ENCODE measurements around the gene CMBL. TPM values are rescaled to one million over a fixed set of nuclear protein-coding genes. Genes with fewer than 3 reads are reported as not detected.
"Not testable (repeated sequence)": the region's sequence is repeated elsewhere in the genome, so short reads cannot be mapped to it uniquely, and the experiment has no call there.

The CMBL gene
- total RNA-seq, 2 donors from 2014 or later, result 3.4 to 7.8 TPM

DNA sequence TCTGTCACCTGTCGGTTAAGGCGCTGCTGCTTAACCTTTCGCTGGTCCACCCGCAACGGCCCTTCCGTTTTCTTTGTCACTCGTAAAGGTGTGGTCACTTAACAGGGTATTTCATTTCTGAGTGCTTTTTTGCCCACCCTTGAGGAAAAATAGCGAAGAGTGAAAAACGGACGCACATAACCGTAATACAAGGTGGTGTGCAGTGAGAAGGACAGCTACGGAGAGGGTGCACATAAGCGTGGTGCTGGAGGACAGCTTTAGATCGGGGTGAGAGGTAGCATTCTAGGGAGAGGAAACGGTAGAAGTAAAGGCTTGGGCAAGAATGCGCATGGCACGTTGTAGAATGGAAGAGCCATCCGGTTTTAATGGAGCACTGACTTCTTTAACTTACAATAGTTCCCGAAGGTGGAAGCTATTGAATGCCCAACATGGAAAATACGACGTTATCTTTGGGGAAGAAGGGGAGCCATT is 56.9 kb downstream of the CMBL start:
- DNase-seq (ENCODE audit: low spot score), result no peak
- Histone ChIP-seq H3K27me3 (replicated peaks; ENCODE audit: insufficient read depth) (no peaks in the 10 kb centered on the region), H3K4me1 (ENCODE audit: control insufficient read depth in 1 of 2, low read depth in 2 of 2) (peaks cover 15 to 24% of the 10 kb centered on the region in 2 donors), H3K9me3 (no peaks in the 10 kb centered on the region), H3K36me3 (peaks cover 2% of the 10 kb centered on the region), H3K27ac (peak overlapping the region in 1 of 2 donors; percentile 74), H3K4me3 (peak overlapping the region; percentile 93)
- ATAC-seq (ENCODE audit: insufficient number of reproducible peaks, low FRiP score, low read depth), result no peak
- no peak for TF ChIP-seq CTCF (IDR thresholded peaks at IDR 0.05)

GRCh38 chr5:10249948-10250805 is 57.5 kb downstream of the CMBL start, which contains the start of gene CCT5:
Gene CCT5, plus strand, starts transcription at chr5:10250280. Its CDS starts 61 bp downstream, at chr5:10250341.
- peak within 1 kb of the TSS; percentile 74 to 95 for H3K27ac ChIP-seq
- DNase-seq (ENCODE audit: low spot score) (peak; percentile 67), ATAC-seq (ENCODE audit: insufficient number of reproducible peaks, low FRiP score, low read depth) (peak; percentile 98)
- H3K4me3 ChIP-seq, result peak within 1 kb of the TSS; percentile 93
- H3K9me3 ChIP-seq, result no peaks in the 10 kb centered on the region
- H3K27me3 ChIP-seq (replicated peaks; ENCODE audit: insufficient read depth), result no peaks in the 10 kb centered on the region
- H3K36me3 ChIP-seq, result no peaks in the 10 kb centered on the region
- no peak for TF ChIP-seq CTCF (IDR thresholded peaks at IDR 0.05)
- H3K4me1 ChIP-seq (ENCODE audit: control insufficient read depth in 1 of 2, low read depth in 2 of 2), result peaks cover 15 to 24% of the 10 kb centered on the region in 2 donors

DNA sequence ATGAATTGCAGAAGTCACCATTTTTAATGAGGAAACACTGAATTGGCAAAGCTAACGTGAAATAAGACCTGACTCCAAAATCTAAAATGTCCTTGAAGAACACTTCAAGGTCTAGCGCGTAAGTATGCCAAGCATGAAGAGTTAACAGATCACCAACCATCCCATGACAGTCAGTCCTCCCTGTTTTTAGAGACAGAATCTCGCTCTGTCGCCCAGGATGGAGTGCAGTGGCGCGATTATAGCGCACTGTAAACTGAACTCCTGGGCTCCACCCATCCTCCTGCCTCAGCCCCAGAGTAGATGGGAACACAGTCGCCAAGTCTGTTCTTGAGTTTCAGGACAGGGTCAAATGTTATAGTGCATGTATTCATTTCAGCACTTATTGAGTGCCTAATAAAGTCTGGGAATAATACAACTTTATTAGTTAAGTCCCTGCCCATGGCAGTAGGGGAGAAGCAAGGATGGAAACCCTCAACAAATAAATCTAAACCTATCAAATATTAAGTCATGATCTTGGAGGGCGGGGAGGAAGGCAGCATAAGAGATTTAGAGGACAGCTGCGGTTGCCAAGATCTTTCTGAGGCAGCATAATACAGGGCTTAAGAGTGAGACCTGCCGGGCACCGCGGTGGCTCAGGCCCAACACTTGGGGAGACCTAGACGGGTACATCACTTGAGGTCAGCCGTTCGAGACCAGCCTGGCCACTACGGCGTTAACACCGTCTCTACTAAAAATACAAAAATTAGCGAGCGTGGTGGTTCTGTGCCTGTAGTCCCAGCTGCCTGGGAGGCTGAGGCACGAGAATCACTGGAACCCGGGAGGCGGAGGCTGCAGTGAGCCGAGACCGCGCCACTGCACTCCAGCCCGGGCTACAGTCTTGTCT is 59.1 kb downstream of the CMBL start:
- H3K27me3 ChIP-seq (replicated peaks; ENCODE audit: insufficient read depth), result no peaks in the 10 kb centered on the region
- no peak for TF ChIP-seq CTCF (IDR thresholded peaks at IDR 0.05)
- peaks cover 15 to 24% of the 10 kb centered on the region in 2 donors for H3K4me1 ChIP-seq (ENCODE audit: control insufficient read depth in 1 of 2, low read depth in 2 of 2)
- DNase-seq (ENCODE audit: low spot score), result no peak
- H3K9me3 ChIP-seq, result no peaks in the 10 kb centered on the region
- no peak for ATAC-seq (ENCODE audit: insufficient number of reproducible peaks, low FRiP score, low read depth)
- no peaks in the 10 kb centered on the region for H3K36me3 ChIP-seq
- H3K4me3 ChIP-seq, result peak overlapping the region; percentile 93
- H3K27ac ChIP-seq, result peak overlapping the region in 1 of 2 donors; percentile 74

GRCh38 chr5:10247217-10247616 is 60.5 kb downstream of the CMBL start:
- not testable (repeated sequence) for H3K36me3 ChIP-seq; H3K27me3 ChIP-seq (replicated peaks; ENCODE audit: insufficient read depth); H3K9me3 ChIP-seq; H3K4me3 ChIP-seq; H3K27ac ChIP-seq; ATAC-seq (ENCODE audit: insufficient number of reproducible peaks, low FRiP score, low read depth); DNase-seq (ENCODE audit: low spot score)
- H3K4me1 ChIP-seq (ENCODE audit: control insufficient read depth in 1 of 2, low read depth in 2 of 2), result peaks cover 15 to 24% of the 10 kb centered on the region in 2 donors

DNA sequence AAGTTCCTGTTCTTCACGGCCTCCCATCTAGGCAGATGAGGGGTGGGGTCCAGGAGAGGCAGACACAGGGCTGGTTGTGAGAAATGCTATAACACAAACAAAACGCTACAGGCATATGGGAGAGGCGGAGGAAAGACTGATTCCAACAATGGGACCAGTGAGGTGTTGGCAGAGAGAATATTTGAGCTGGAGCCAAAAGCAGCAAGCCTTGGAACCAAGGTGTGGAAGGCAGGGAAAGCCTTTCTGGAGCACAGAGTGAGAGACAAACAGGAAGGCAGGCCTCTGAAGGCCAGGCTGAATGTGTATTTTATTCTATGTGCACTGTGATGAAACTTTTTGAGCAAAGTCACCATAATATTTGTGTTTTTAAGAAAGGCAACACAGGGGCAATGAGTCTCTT is 60.9 kb downstream of the CMBL start:
- ATAC-seq (ENCODE audit: insufficient number of reproducible peaks, low FRiP score, low read depth), result no peak
- no peaks in the 10 kb centered on the region for H3K27me3 ChIP-seq (replicated peaks; ENCODE audit: insufficient read depth)
- no peak for TF ChIP-seq CTCF (IDR thresholded peaks at IDR 0.05)
- no peaks in the 10 kb centered on the region for H3K9me3 ChIP-seq
- peaks cover 12 to 19% of the 10 kb centered on the region in 2 donors for H3K4me1 ChIP-seq (ENCODE audit: control insufficient read depth in 1 of 2, low read depth in 2 of 2)
- H3K27ac ChIP-seq, result no peak overlapping the region
- no peak for DNase-seq (ENCODE audit: low spot score)
- no peak overlapping the region for H3K4me3 ChIP-seq
- no peaks in the 10 kb centered on the region for H3K36me3 ChIP-seq

Data from thoracic aorta (tissue), 2 donors.